RCC 7860 (cell line): ENCODE measurements around the gene CSF3.
A peak's percentile ranks its signal among the peaks of the same experiment; 100 is the strongest.

Source experiments
- DNase-seq: peaks from one replicate; pipeline ENCODE4 v3.0.0-alpha.2; 2015; ENCODE audit warnings: low spot score
- FAIRE-seq: peaks from 2 replicates; lab custom pipeline; 2012; peaks lifted over from hg19 to GRCh38; lab: Jason Lieb, UNC

Gene CSF3

GRCh38 chr17:40022961-40023541 is 7.8 kb downstream of the CSF3 start:
- DNase-seq (no peak), FAIRE-seq (no peak)

GRCh38 chr17:40023590-40024292 is 8.5 kb downstream of the CSF3 start:
- FAIRE-seq (no peak), DNase-seq (no peak)

GRCh38 chr17:40024901-40025300 is 9.7 kb downstream of the CSF3 start:
- FAIRE-seq (no peak), DNase-seq (no peak)

DNA sequence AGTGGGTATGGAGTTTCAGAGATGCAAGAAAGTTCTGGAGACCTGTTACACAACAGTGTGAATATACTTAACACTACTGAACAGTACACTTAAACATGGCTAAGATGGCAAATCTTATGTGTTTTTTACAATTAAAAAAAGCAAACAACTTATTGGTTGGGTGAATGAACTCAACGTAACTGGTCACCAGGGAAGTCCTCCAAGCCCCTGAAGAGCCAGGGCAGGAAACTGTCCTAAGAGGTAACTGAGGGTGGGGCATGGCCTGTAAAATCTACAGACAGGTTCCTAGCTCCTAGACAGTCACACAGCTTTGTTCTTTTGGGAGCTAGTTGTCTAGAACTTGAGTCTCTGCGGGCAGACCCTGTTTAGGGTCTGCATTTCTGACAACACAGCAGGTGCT is 10.3 kb downstream of the CSF3 start:
- FAIRE-seq: no peak
- no peak for DNase-seq

DNA sequence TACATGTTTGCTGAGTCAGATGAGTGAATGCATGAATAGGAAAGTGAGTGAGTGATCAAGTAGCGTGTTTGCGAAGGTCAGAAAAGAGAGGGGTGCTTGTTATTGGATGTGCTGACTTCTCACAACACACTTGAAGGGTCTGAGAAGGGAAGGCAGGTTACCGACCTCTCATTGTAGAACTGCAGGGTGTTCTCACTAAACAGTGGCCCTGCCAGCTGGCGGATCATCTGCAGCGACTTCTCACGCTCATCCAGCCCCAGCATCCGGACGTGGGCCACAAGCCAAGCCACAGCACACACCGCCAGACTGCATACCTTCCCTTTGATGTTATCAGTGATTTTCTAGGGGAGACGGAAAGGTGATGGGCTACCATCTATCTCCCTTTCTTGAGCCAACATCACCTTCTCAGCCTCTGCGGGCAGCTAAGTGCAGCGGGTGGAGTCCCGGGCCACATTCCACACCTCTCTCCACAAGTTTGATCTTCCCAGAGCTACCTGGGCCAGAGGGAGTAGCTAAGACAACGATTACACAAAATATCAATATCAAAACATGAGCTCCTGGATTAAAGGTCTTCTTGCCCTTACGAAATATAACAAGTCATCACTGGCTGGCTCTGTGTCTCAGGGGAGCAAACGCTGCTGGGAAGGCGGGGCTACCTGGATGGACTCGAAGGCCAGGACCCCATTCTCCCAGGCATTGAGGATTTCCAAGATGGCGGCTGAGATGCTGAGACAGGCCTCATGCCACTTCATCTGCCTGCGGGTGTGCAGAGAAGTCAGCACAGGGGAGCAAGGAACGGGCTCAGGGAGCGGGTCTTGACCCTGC is 11.0 kb downstream of the CSF3 start:
- no peak for DNase-seq
- FAIRE-seq: no peak

- no peak for FAIRE-seq
- peak; percentile 59 for DNase-seq
These were observed 11.8 kb downstream of the CSF3 start for GRCh38 chr17:40026816-40027613.

- no peak for FAIRE-seq
These were observed 12.4 kb downstream of the CSF3 start for GRCh38 chr17:40027614-40028012.

DNA sequence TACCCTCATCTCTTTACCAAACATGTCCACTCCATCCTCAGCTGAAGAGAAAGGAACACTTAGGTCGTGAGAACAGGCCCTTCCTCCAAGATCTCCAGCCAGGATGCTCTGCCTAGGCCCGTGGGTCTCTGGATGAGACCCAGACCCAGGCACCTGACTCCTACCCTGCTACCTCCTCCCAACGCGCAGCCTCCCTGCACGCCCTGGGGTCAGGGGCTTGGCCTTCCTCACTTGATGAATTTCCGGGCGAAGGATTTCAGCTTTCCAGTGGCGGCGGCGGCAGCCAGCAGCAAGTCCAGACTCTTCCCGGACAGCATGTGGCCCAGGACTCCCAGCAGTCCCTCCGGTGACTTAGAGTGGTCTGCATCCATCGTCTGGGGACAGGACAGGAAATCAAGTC is 13.4 kb downstream of the CSF3 start:
- FAIRE-seq (no peak), DNase-seq (no peak)

More at GRCh38 chr17:40027614-40028012, 12.4 kb downstream of the CSF3 start:
- no peak for DNase-seq

- FAIRE-seq (no peak), DNase-seq (no peak)
These were observed 16.5 kb downstream of the CSF3 start for GRCh38 chr17:40031706-40032105.

GRCh38 chr17:40032322-40033320 is 17.4 kb downstream of the CSF3 start:
- no peak for FAIRE-seq
- DNase-seq: no peak

- no peak for FAIRE-seq
- DNase-seq: no peak
These were observed 18.1 kb downstream of the CSF3 start for GRCh38 chr17:40033339-40033738.

GRCh38 chr17:40034426-40035161 is 19.4 kb downstream of the CSF3 start:
- DNase-seq (no peak), FAIRE-seq (no peak)

GRCh38 chr17:40035162-40035559 is 19.9 kb downstream of the CSF3 start:
- DNase-seq (no peak), FAIRE-seq (no peak)

DNA sequence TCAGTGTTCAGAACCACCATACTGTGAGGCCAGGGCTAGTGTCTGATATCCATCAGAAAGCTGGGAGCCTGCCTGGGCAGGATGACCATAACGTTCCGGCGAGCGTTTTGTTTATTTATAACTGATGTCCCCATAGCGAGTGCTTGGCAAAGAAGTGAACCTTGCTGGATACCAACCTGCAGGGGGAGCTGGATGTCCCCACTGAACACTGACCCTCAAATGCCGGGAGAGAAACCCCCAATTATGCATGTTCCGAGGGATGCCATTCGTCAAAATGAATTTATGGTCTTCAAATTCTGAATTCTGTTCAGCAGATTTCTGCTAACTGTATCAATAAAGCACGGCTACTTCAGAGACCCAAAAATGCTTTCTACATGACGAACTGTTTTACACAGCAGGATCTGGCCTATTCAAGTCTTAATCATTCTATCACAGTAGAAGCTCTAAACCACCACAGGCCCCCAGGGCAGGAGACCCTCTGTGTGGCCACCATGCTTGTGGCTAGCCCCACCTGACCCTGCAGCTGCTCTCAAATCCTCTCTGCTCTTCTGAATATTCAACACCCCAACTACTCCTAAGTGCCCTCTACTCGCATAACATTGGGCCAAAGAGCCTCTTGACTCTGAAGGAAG is 23.8 kb downstream of the CSF3 start:
- no peak for FAIRE-seq

DNA sequence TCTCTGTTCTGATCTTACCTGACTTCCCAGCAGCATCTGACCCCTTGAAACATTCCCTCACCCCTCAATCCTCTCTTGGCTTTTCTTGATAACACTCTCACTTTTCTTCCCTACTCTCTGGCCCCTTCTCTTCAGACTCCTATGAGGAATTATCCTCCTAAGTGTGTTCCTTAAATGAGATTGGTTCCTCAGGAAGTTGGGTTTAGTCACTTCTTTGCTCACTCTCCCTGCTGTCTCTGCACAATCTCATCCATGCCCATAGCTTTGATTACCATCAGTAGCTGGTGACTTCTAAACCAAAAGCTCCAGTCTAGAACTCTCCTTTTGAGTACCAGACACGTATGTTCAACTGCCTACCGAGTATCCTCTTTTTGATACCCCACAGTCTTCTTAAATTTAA is 26.0 kb downstream of the CSF3 start:
- DNase-seq: no peak
- no peak for FAIRE-seq

More for the DNA sequence above, 23.8 kb downstream of the CSF3 start:
- peak; percentile 31 for DNase-seq

- DNase-seq: no peak
- FAIRE-seq: no peak
These were observed 41.3 kb downstream of the CSF3 start for GRCh38 chr17:40056379-40057015.

DNA sequence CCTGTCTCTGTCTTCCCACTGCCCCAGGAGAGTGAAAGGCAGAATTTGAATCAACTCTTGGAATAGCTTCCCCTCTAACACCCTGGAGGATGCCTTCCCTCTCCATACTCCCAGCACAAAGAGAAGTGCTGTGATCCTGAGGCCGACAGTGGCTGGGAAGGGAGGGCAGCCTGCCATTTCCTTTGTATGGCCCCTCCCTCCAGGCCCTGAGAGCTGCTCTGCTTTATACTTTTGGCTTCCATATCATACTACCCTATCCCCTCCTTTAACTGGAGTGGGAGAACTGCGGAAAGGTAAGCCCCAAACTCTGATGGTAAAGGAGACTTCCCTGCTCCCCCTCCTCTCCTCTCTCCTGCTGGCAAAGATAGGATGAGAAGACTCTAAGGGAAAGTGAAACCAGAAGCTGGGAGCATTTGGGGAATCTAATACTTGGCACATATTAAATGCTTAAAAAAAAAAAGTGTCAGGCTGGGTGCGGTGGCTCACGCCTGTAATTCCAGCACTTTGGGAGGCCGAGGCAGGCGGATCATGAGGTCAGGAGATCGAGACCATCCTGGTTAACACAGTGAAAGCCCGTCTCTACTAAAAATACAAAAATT is 43.0 kb downstream of the CSF3 start:
- DNase-seq: no peak

DNA sequence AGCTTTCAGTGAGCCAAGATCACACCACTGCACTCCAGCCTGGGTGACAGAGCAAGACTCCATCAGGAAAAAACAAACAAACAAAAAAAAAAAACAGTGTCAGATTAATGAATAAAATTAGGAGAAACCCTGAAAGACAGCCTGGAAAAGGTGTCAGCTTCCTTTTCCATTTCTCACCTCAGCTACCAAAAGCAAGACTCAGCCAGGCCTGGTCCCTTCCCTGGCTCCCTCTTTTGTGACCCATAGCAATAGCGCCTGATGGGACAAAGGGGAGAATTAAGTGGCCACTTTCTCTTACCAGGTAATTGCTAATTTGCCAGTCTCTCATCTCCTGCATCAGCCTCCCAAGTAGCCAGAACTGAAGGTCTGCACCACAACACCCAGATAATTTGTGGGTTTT is 43.6 kb downstream of the CSF3 start:
- FAIRE-seq (no peak), DNase-seq (no peak)

More for the DNA sequence above, 43.0 kb downstream of the CSF3 start:
- no peak for FAIRE-seq
